Measurements from ENCODE around the gene RBM38. TPM values are rescaled to one million over a fixed set of nuclear protein-coding genes. Genes with fewer than 3 reads are reported as not detected.

The RBM38 gene
- total RNA-seq, 2 experiments from 2014 or later = 113 to 114 TPM

DNA sequence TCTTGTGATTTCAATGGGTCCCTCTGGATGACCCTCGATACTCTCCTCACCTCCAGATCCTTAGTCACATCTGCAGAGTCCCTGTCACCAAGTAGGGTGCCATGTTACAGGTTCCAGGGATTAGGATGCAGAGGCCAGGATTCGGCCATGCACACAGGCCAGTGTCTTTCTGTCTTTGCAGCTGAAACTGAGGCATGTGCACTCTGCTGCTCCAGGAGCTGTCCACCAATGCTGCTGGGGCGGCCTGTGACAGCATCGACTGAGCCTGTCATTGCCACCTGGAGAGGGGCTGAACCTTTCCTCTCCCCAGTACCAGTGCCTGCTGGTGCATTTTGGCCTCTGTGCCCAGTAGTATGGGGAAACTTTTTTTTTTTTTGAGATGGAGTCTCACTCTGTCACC, 4.4 kb upstream of the RBM38 start:
- POLR2A ChIA-PET = no interaction called here
- CTCF ChIA-PET = no interaction called here

DNA sequence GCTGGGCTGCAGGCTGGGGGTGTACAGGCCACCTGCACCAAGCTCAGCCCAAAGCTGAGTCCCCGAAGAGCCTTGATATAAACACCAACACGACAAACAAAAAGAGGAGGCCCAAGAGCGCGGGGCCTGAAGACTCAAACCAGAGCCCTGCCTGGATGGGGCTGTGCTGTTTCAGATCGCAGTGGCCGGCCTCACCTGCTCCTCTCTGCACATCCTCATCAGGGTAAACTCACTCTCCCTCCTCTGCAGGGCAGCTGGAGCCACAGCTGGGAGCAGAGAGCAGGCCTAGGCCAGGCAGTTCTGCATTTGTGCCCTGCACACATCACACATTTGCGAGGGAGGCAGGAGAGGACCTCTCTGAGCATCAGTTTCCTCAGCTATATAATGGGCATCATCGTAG, 3.7 kb upstream of the RBM38 start:
- POLR2A ChIA-PET = no interaction called here
- CTCF ChIA-PET = interaction anchor here (2.4 kb wide), 1 partner anchor 108 kb away, joined by 8 read pairs; no protein-coding TSS in a partner anchor

DNA sequence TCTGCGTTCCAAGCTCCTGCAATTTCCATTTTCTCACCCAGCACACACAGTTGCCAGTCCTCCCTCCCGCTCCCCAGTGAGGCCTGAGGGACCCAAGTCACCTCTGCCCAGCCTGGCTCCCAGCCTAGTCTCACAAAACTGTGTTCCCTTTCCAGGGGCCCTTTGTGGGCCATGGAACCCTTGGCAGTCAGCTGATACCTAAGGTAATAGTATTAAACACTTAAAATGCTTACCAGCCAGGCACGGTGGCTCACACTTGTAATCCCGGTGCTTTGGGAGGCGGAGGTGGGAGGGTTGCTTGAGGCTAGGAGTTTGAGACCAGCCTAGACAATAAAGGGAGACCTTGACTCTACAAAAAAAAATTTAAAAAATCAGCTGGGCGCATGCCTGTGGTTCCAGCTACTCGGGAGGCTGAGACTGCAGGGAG, 3.2 kb upstream of the RBM38 start:
- CTCF ChIA-PET = interaction anchor here (2.4 kb wide), 1 partner anchor 108 kb away, joined by 8 read pairs; no protein-coding TSS in a partner anchor
- POLR2A ChIA-PET = no interaction called here

- POLR2A ChIA-PET = interaction anchor here (0.6 to 3.3 kb wide), 4 partner anchors 10 to 960 kb away, joined by 3 to 39 read pairs (median 6); no protein-coding TSS in a partner anchor
- CTCF ChIA-PET = interaction anchor here (1.1 to 2.4 kb wide), 4 partner anchors 9 to 107 kb away, joined by 4 to 13 read pairs (median 7); no protein-coding TSS in a partner anchor
Observed at GRCh38 chr20:57388953-57389694, 2.1 kb upstream of the RBM38 start.

DNA sequence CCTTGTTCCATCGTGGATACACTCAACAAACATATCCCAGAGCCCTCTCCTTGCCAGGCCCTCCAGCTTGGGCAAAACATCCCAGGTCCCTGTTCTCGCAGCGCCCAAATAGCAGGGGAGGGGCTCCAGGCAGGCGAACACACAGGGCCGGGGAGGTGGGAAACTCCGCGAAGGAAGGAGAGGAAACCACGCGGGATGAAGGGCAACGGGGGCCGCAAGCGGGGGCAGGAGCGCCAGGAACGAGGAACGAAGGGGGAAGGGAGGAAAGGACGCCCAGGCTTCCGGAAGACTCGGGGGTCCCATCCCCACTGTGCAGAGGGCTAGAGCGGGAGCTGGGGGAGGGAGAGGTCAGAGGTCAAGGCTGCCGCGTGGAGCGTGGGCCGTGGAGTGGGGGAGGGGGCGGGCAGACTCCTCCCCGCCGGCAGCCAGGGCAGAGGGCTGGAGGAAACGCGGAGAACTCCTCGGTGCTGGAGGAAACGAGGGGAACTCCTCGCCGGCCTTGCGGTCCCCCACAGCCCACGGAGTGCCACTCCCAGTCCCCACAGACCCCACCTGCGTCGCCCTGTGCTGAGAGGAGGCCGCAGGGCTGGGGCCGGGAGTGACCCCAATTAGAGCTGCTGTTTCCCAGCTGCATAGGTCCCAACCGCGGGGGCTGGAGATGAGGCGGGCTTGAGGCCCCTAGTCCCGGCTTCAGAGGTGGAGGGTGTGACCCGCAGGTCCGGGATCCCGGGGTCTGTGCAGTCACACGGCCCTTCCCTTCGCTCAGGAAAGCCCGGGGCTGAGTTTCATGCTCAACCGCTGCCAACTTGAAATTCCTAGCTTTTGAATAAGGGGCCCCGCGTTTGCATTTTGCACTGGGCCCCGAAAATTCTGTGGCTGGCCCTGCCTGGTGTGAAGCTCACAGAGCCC, 1.2 kb upstream of the RBM38 start:
- CTCF ChIA-PET = interaction anchor here (0.7 to 3.5 kb wide), 6 partner anchors 8 to 106 kb away, joined by 4 to 14 read pairs (median 7); no protein-coding TSS in a partner anchor
- POLR2A ChIA-PET = interaction anchor here (0.6 to 3.3 kb wide), 6 partner anchors 9 to 961 kb away, joined by 3 to 39 read pairs (median 4); no protein-coding TSS in a partner anchor

DNA sequence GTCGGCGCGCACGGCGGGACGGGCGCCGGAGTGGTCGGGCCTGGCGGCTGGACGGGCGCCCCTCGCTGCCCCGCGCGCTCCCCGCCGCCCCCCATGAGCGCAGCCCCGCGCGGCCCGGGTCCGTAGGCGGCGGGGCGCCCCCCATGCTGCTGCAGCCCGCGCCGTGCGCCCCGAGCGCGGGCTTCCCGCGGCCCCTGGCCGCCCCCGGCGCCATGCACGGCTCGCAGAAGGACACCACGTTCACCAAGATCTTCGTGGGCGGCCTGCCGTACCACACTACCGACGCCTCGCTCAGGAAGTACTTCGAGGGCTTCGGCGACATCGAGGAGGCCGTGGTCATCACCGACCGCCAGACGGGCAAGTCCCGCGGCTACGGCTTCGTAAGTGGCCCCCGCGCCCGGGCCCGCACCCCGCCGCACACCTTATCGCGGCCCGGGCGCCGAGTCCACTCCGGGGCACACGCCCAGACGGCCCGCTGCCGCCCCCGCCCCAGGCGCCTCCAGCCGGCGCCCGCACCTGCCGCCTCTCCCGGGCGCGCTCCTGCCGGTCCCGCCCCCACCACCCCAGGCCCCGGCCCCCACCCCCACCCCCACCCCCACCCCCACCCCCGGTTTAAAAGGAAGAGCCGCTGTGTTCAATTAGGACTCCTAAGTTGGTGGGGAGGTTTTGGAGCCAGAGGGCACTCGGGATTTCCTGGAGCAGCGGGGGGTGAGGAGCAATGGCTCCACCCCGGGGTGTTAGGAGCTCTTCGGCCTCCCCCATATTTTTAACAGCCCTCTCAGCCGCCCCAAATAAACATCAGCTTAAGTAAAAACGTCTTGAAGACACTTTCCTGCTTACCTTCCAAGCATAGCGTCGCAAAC, 474 bp downstream of the RBM38 start:
- ChIA-PET POLR2A (interaction anchor here (1.5 to 3.3 kb wide), 4 partner anchors 8 to 1260 kb away, joined by 3 to 39 read pairs (median 4); partner anchors contain the start of gene STX16), CTCF (interaction anchor here (1.8 to 3.5 kb wide), 3 partner anchors 10 to 42 kb away, joined by 6 to 14 read pairs (median 7); no protein-coding TSS in a partner anchor)

GRCh38 chr20:57392512-57393271, 1.5 kb downstream of the RBM38 start:
- POLR2A ChIA-PET = interaction anchor here (1.1 to 1.5 kb wide), 3 partner anchors 19 to 1259 kb away, joined by 3 to 4 read pairs (median 4); partner anchors contain the start of gene STX16

GRCh38 chr20:57393321-57394120, 2.3 kb downstream of the RBM38 start:
- POLR2A ChIA-PET = interaction anchor here (1.1 to 1.5 kb wide), 2 partner anchors 19 to 42 kb away, joined by 3 to 4 read pairs; no protein-coding TSS in a partner anchor
- CTCF ChIA-PET = interaction anchor here (1.3 to 3.5 kb wide), 3 partner anchors 10 to 14 kb away, joined by 3 to 14 read pairs (median 7); no protein-coding TSS in a partner anchor

More at GRCh38 chr20:57392512-57393271, 1.5 kb downstream of the RBM38 start:
- CTCF ChIA-PET = interaction anchor here (1.3 to 3.5 kb wide), 3 partner anchors 10 to 13 kb away, joined by 3 to 14 read pairs (median 7); no protein-coding TSS in a partner anchor

DNA sequence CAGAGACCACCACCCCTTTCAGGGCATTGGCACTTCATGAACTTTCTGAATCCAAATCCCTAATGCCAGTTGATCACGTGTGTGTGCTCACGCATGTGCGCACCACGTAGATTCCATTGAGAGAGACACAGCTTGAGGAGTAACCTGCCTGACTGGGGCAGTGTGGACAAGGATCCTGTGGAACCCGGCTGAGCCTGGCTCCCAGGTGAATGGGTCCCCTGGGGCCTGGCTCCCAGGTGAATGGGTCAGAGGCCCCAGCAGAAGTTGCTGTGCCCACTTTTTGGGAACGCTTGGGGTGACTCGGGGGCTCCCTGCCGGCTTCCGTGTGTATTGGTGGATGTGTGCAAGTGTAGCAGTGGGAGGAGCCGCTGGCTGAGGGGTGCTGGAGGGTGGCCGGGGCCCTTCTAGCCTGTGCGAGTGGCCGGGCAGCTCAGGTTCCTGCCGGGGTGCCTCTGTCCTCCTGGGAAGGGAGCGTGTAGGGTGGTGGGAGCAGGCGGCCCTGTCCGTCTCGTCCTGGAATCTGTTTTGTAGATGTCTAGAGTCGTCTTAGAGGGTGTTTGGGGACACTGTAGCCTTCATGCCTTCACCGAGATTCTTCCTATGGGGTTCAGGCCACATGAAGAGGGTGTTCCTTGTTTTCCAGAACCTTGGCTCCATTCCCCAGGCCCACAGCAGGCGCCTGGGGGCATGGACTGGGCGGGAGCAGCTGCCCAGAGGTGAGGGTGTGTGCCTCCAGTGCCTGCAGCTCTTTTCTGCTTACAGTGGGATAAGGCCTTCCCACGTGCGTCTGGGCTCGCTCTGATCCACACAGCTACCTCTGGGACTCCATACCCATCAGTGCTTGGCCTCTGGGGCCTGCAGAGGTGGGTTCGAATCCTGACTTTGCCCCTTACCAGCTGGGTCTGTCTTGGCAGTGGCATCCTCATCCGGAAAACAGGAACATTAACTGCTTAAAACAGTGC, 3.2 kb downstream of the RBM38 start:
- POLR2A ChIA-PET = no interaction called here

GRCh38 chr20:57395111-57395966, 4.1 kb downstream of the RBM38 start:
- POLR2A ChIA-PET = no interaction called here
- CTCF ChIA-PET = interaction anchor here (1.3 kb wide), 1 partner anchor 13 kb away, joined by 5 read pairs; no protein-coding TSS in a partner anchor

More for the DNA sequence above, 3.2 kb downstream of the RBM38 start:
- CTCF ChIA-PET = no interaction called here

DNA sequence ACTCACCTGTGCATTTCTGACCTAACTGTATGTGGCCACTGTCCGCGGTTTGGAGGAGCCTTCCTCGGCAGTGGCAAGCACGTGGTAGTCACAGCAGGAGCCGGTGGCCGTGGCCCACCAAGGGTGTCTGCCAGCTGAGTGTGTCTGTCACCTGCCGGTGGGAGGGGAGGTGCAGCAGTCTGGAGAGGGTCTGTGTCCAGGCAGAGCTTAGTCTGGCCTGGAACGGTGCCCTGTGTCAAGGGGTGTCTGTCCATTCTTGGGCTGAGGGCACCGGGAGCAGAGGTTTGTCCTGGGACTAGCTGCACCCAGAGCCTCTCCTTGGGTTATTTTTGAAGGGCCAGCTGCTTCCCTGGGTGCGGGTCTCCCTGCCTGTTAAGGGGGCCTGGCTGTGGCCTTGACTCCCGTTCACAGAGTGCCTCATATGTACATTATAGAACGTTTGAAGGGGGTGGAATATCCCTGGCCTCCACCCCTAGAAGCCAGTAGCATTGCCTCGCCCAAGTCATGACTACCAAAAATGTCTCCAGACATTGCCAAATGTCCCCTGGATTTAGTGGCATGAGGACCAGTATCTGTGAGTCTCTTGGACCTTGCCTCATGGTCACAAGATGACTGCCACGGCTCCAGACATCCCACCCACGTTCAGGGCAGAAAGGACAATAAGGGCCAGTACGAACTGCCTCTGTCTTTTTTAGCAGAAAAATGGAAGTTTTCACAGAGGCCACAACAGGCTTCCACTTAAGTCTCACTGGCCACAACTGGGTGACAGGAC, 5.2 kb downstream of the RBM38 start:
- CTCF ChIA-PET = interaction anchor here (1.3 kb wide), 1 partner anchor 14 kb away, joined by 5 read pairs; no protein-coding TSS in a partner anchor
- POLR2A ChIA-PET = no interaction called here

GRCh38 chr20:57396984-57397692, 5.9 kb downstream of the RBM38 start:
- POLR2A ChIA-PET = interaction anchor here (1.4 to 1.8 kb wide), 2 partner anchors 15 to 45 kb away, joined by 4 to 5 read pairs; partner anchors contain the start of gene RAE1
- CTCF ChIA-PET = interaction anchor here (0.8 to 1.6 kb wide), 2 partner anchors 15 to 46 kb away, joined by 4 to 5 read pairs; partner anchors contain the start of gene RAE1

GRCh38 chr20:57397693-57398108, 6.5 kb downstream of the RBM38 start:
- CTCF ChIA-PET = interaction anchor here (0.8 to 1.7 kb wide), 10 partner anchors 8 to 222 kb away, joined by 3 to 13 read pairs (median 4); partner anchors contain the start of gene RAE1
- POLR2A ChIA-PET = interaction anchor here (0.8 to 3.4 kb wide), 4 partner anchors 8 to 46 kb away, joined by 4 to 39 read pairs (median 5); partner anchors contain the start of genes RAE1 and RBM38

Data from activated CD8-positive, alpha-beta memory T cell treated with anti-CD3 and anti-CD28 coated beads for 36 hours (primary cell).